GM12878 (cell line): Measurements from ENCODE around the gene SIK2. TPM values are rescaled to one million over a fixed set of nuclear protein-coding genes. Genes with fewer than 3 reads are reported as not detected.

ENCODE experiments used
- ATAC-seq: fragments of 200-7000 bp; cut with Tn5 transposase; 3 replicates; pipeline ENCODE4 v1.9.1; 2020; ENCODE audit warnings: mild to moderate bottlenecking, moderate library complexity
- BruUV-seq: library from RNA; stranded (reverse); fragments of 400-500 nt; replicated peaks from 2 replicates; lab custom pipeline; 2021; lab: Mats Ljungman, UMichigan
- CTCF ChIA-PET: fragments of 300-600 bp; sonication (Branson Sonifier 250); formaldehyde crosslinking; extraction: SDS; loops from one replicate; lab custom pipeline; 2021; ENCODE audit warnings: inconsistent platforms; lab: Yijun Ruan, JAX
- POLR2A ChIA-PET: fragments of 350-600 bp; formaldehyde crosslinking; extraction: SDS; loops from one replicate; lab custom pipeline; 2021; ENCODE audit warnings: inconsistent platforms; lab: Charles Lee
- RAD21 ChIA-PET: fragments of 300-600 bp; sonication (Branson Sonifier 250); formaldehyde crosslinking; loops from one replicate; lab custom pipeline; 2023; ENCODE audit warnings: antibody characterized with exemption; ENCODE audit not compliant: unreplicated experiment; lab: Charles Lee
- SMC1A ChIA-PET: fragments of 300-600 bp; sonication (Branson Sonifier 250); formaldehyde crosslinking; loops from one replicate; lab custom pipeline; 2023; ENCODE audit not compliant: unreplicated experiment, uncharacterized antibody; lab: Charles Lee
- DNase-seq: peaks from one replicate; pipeline ENCODE4 v3.0.0-alpha.2; 2011; ENCODE audit warnings: low read depth, low spot score
- FAIRE-seq: peaks from 3 replicates; lab custom pipeline; 2011; peaks lifted over from hg19 to GRCh38; lab: Jason Lieb, UNC
- H2AFZ ChIP-seq: 2 replicates; pipeline ENCODE4 v1.6.0; 2011; ENCODE audit warnings: low read depth, low read length, control low read depth; ENCODE audit not compliant: control insufficient read depth
- H3K27ac ChIP-seq: 2 replicates; pipeline ENCODE4 v1.5.1; 2011; ENCODE audit warnings: control low read depth; ENCODE audit not compliant: control insufficient read depth, insufficient read depth
- H3K27me3 ChIP-seq, 2 experiments: replicated peaks in 1 of 2; 2 replicates each; pipeline versions ENCODE4 v1.6.0 to v1.6.1; 2011; ENCODE audit warnings: low read length in 1 of 2; ENCODE audit not compliant: control insufficient read depth in 2 of 2, insufficient read depth in 2 of 2
- H3K36me3 ChIP-seq, 2 experiments: 2 replicates each; pipeline ENCODE4 v1.5.1; 2011; ENCODE audit warnings: low read length in 1 of 2; ENCODE audit not compliant: control insufficient read depth in 2 of 2, insufficient read depth in 2 of 2
- H3K4me1 ChIP-seq: 2 replicates; pipeline ENCODE4 v1.6.1; 2011; ENCODE audit warnings: mild to moderate bottlenecking, low read length, moderate library complexity, mixed read lengths; ENCODE audit not compliant: control insufficient read depth, insufficient read depth
- H3K4me2 ChIP-seq: 2 replicates; pipeline ENCODE4 v1.6.0; 2011; ENCODE audit warnings: control low read depth; ENCODE audit not compliant: control insufficient read depth, insufficient read depth
- H3K4me3 ChIP-seq: fragments of 200-600 bp; sonication (generic); 2 replicates; pipeline ENCODE4 v1.5.1; 2016
- H3K79me2 ChIP-seq: 2 replicates; pipeline ENCODE4 v1.6.0; 2011; ENCODE audit warnings: low read length; ENCODE audit not compliant: control insufficient read depth, insufficient read depth
- H3K9ac ChIP-seq: 2 replicates; pipeline ENCODE4 v1.8.0; 2011; ENCODE audit warnings: low read length, control low read depth, mixed read lengths; ENCODE audit not compliant: control insufficient read depth, insufficient read depth
- H3K9me3 ChIP-seq: replicated peaks from 3 replicates; pipeline ENCODE4 v1.5.1; 2011; ENCODE audit warnings: mild to moderate bottlenecking, low read length; ENCODE audit not compliant: control insufficient read depth, insufficient read depth
- H4K20me1 ChIP-seq: 2 replicates; pipeline ENCODE4 v1.6.0; 2011; ENCODE audit not compliant: control insufficient read depth, insufficient read depth
- ASH2L ChIP-seq: fragments of 300-600, 200-600 bp; sonication (generic); IDR thresholded peaks from 2 replicates; pipeline ENCODE4 v1.6.1; 2017; ENCODE audit warnings: low read depth, mild to moderate bottlenecking, borderline replicate concordance
- BHLHE40 ChIP-seq, 2 experiments: fragments of 450-650 bp in 1 of 2; IDR thresholded peaks; 2 replicates each; pipeline ENCODE4 v1.6.1; 2011 to 2017; ENCODE audit warnings: low read depth in 2 of 2, borderline replicate concordance in 1 of 2, improper control_type of control experiment in 1 of 2, low read length in 1 of 2, mild to moderate bottlenecking in 1 of 2
- CHD2 ChIP-seq: IDR thresholded peaks from 2 replicates; pipeline ENCODE4 v1.6.1; 2011; ENCODE audit warnings: low read depth, low read length, improper control_type of control experiment, borderline replicate concordance
- CREM ChIP-seq: IDR thresholded peaks from 2 replicates; pipeline ENCODE4 v1.6.1; 2014; ENCODE audit warnings: antibody characterized with exemption, low read depth
- ETV6 ChIP-seq, 2 experiments: fragments of 450-650 bp in 1 of 2; IDR thresholded peaks in 1 of 2; conservative IDR thresholded peaks in 1 of 2; 2 replicates each; pipeline ENCODE4 v1.6.1; 2014; ENCODE audit warnings: antibody characterized with exemption in 1 of 2, borderline replicate concordance in 1 of 2, low read depth in 1 of 2, mild to moderate bottlenecking in 1 of 2, moderate library complexity in 1 of 2
- HDGF ChIP-seq: fragments of 450-650 bp; IDR thresholded peaks from 2 replicates; pipeline ENCODE4 v1.6.1; 2016; ENCODE audit warnings: antibody characterized with exemption
- IKZF1 ChIP-seq: fragments of 450-650 bp; conservative IDR thresholded peaks from 2 replicates; pipeline ENCODE4 v1.6.1; 2017; ENCODE audit warnings: antibody characterized with exemption, mild to moderate bottlenecking
- KDM1A ChIP-seq: fragments of 200-600 bp; sonication (generic); IDR thresholded peaks from 2 replicates; pipeline ENCODE4 v1.6.1; 2016; ENCODE audit warnings: borderline replicate concordance
- MEF2A ChIP-seq: IDR thresholded peaks from 2 replicates; pipeline ENCODE4 v1.6.1; 2011; ENCODE audit warnings: low read depth, mild to moderate bottlenecking, low read length, moderate library complexity; ENCODE audit not compliant: insufficient read depth
- SMAD1 ChIP-seq: fragments of 450-650 bp; IDR thresholded peaks from 2 replicates; pipeline ENCODE4 v1.6.1; 2018; ENCODE audit warnings: mild to moderate bottlenecking, low read depth; ENCODE audit not compliant: partially characterized antibody
- SMARCA5 ChIP-seq: fragments of 450-650 bp; IDR thresholded peaks from 2 replicates; pipeline ENCODE4 v1.6.1; 2017; ENCODE audit warnings: mild to moderate bottlenecking
- SP1 ChIP-seq: IDR thresholded peaks from one replicate; pipeline ENCODE4 v1.6.1; 2011; ENCODE audit warnings: low read depth, low read length
- ZSCAN29 ChIP-seq: fragments of 450-650 bp; IDR thresholded peaks from 2 replicates; pipeline ENCODE4 v1.6.1; 2017; ENCODE audit warnings: mild to moderate bottlenecking, moderate library complexity
- WGBS: methylation state at CpG from one replicate; pipeline ENCODE4 v1.1.6; 2016; ENCODE audit warnings: low lambda C conversion rate; ENCODE audit not compliant: insufficient replicate concordance, insufficient coverage; ENCODE audit errors: missing lambda C conversion rate; 5-methylcytosine and 5-hydroxymethylcytosine counted together
- in situ Hi-C: fragments of 300-500 bp; cut with MboI; formaldehyde crosslinking; loops from 9 replicates; pipeline ENCODE4 v1.14.3; 2018; ENCODE audit warnings: mixed read lengths
- intact Hi-C: fragments of 100-400 bp; cut with micrococcal nuclease; formaldehyde crosslinking; loops from one replicate; pipeline ENCODE4 v1.14.2; 2022; ENCODE audit not compliant: unreplicated experiment
- polyA plus RNA-seq, 11 experiments: library from polyadenylated mRNA; depleted of rRNA in 4 of 11; unstranded in 6 of 11; stranded (reverse) in 5 of 11; fragments of >200 nt; fragmentation: Nextera tagmentation in 4 of 11; fragmentation: Illumina TruSeq in 1 of 11; extraction: Ambion mirVana in 4 of 11; extraction: Trizol in 1 of 11; gene quantifications; 1 replicate in 1 of 11; 2 replicates in 10 of 11; pipeline versions ENCODE4 v1.2.1 to v1.2.3, GENCODE V29; 2011 to 2016; ENCODE audit warnings: inconsistent platforms in 2 of 11, missing spikeins in 2 of 11, low read depth in 1 of 11
- total RNA-seq, 4 experiments: library from RNA; depleted of rRNA in 3 of 4; stranded (reverse); fragments of >200 nt in 3 of 4; fragmentation: Illumina TruSeq in 1 of 4; extraction: Trizol in 1 of 4; gene quantifications; 2 replicates each; pipeline versions ENCODE4 v1.2.1 to v1.2.3, GENCODE V29; 2013 to 2021
- TF ChIP-seq, protein P1 (sequence below): fragments of 450-650 bp; IDR thresholded peaks from 2 replicates; pipeline ENCODE4 v1.6.1; 2018; ENCODE audit warnings: borderline replicate concordance, mild to moderate bottlenecking; ENCODE audit not compliant: partially characterized antibody
- TF ChIP-seq, protein P2 (sequence below): IDR thresholded peaks from 2 replicates; pipeline ENCODE4 v1.6.1; 2012; ENCODE audit warnings: low read depth, low read length, improper control_type of control experiment
- TF ChIP-seq, protein P3 (sequence below): fragments of 450-650 bp; IDR thresholded peaks from 2 replicates; pipeline ENCODE4 v1.6.1; 2017; ENCODE audit warnings: low read depth, mild to moderate bottlenecking, moderate library complexity
- TF ChIP-seq, protein P4 (sequence below): IDR thresholded peaks from 2 replicates; pipeline ENCODE4 v1.6.1; 2011; ENCODE audit warnings: borderline replicate concordance, low read depth, mild to moderate bottlenecking, moderate library complexity, mixed read lengths, low read length; ENCODE audit not compliant: insufficient read depth; ENCODE audit errors: extremely low read length

Gene SIK2
- total and polyA plus RNA-seq, 10 of the 15 experiments (the other 5 are each of a cell fraction or from before 2014, with no cell fraction given) = 0.97 to 14.2 (median 4.5) TPM

DNA sequence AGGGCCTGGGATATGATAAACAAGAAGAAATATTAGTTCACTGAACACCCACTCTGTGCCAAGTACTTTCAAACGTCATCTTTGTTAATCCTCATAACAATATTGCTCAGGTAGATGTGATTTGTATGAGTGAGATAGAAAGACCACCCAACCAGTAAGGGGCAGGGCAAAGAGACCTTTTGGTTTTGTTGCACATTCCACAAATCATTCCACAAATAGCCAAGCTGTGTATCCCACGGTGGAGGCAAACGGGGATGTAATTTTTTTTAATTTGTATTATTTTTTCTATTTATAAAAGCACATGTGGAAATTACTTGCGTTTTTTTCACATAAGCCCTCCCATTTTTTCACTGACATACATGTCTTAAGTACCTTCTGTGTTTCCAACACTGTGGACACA, 32.8 kb upstream of the SIK2 start (continued):
- TF ChIP-seq, protein P1, sequence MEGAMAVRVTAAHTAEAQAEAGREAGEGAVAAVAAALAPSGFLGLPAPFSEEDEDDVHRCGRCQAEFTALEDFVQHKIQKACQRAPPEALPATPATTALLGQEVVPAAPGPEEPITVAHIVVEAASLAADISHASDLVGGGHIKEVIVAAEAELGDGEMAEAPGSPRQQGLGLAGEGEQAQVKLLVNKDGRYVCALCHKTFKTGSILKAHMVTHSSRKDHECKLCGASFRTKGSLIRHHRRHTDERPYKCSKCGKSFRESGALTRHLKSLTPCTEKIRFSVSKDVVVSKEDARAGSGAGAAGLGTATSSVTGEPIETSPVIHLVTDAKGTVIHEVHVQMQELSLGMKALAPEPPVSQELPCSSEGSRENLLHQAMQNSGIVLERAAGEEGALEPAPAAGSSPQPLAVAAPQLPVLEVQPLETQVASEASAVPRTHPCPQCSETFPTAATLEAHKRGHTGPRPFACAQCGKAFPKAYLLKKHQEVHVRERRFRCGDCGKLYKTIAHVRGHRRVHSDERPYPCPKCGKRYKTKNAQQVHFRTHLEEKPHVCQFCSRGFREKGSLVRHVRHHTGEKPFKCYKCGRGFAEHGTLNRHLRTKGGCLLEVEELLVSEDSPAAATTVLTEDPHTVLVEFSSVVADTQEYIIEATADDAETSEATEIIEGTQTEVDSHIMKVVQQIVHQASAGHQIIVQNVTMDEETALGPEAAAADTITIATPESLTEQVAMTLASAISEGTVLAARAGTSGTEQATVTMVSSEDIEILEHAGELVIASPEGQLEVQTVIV = no peak
- TF ChIP-seq ASH2L (no peak), BHLHE40 (IDR thresholded peaks at IDR 0.05; ENCODE audit: borderline replicate concordance in 1 of 2, low read depth in 2 of 2, low read length in 1 of 2) (no peak), SMAD1 (no peak), SP1 (no peak), KDM1A (no peak), CREM (no peak), ETV6 (conservative IDR thresholded peaks at IDR 0.05 in 1 of 2, IDR thresholded peaks at IDR 0.05 in 1 of 2; ENCODE audit: borderline replicate concordance in 1 of 2, low read depth in 1 of 2) (no peak), IKZF1 (no peak), HDGF (no peak), ZSCAN29 (no peak)
- TF ChIP-seq, protein P2, sequence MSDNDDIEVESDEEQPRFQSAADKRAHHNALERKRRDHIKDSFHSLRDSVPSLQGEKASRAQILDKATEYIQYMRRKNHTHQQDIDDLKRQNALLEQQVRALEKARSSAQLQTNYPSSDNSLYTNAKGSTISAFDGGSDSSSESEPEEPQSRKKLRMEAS = no peak

DNA sequence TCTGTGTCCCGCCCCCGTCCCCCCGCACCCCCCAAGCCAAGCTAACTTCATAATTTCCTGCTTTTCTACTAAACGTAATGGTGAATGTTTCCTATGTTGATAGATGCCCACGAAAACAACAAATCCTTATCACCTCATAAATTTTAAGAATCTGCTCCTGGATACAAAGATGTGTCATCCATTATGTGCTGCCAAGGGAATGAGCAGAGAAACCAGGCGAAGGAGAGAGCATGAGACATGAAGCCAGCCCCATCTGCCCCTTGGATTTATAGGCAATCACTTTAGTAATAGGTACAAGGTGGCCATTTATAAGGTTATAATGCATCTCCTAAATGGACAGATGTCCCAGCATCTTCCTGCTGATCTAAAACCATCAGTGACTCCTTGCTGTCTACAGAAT, 31.5 kb upstream of the SIK2 start:
- ChIA-PET SMC1A (interaction anchor here (1.2 kb wide), 1 partner anchor 271 kb away, joined by 4 read pairs; no protein-coding TSS in a partner anchor), RAD21 (no interaction called here), CTCF (interaction anchor here (1.2 kb wide), 1 partner anchor 207 kb away, joined by 3 read pairs; no protein-coding TSS in a partner anchor), POLR2A (no interaction called here)
- DNase-seq = no peak
- no peak for FAIRE-seq
- Histone ChIP-seq H4K20me1 (no peaks in the 10 kb centered on the region), H3K36me3 (no peaks in the 10 kb centered on the region), H3K4me1 (no peaks in the 10 kb centered on the region), H2AFZ (no peak overlapping the region), H3K9ac (no peak overlapping the region), H3K4me3 (no peak overlapping the region), H3K9me3 (no peaks in the 10 kb centered on the region), H3K4me2 (no peak overlapping the region), H3K27me3 (no peaks in the 10 kb centered on the region), H3K79me2 (no peaks in the 10 kb centered on the region), H3K27ac (no peak overlapping the region)
- in situ Hi-C loops = no loop called here
- intact Hi-C loops = no loop called here
- 28% methylated on average over 6 of the region's 6 CpGs for WGBS
- no TSS peak for BruUV-seq
- ATAC-seq = no peak
- TF ChIP-seq, protein P3, sequence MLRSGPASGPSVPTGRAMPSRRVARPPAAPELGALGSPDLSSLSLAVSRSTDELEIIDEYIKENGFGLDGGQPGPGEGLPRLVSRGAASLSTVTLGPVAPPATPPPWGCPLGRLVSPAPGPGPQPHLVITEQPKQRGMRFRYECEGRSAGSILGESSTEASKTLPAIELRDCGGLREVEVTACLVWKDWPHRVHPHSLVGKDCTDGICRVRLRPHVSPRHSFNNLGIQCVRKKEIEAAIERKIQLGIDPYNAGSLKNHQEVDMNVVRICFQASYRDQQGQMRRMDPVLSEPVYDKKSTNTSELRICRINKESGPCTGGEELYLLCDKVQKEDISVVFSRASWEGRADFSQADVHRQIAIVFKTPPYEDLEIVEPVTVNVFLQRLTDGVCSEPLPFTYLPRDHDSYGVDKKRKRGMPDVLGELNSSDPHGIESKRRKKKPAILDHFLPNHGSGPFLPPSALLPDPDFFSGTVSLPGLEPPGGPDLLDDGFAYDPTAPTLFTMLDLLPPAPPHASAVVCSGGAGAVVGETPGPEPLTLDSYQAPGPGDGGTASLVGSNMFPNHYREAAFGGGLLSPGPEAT = no peak
- TF ChIP-seq CHD2 (no peak), SMARCA5 (no peak), MEF2A (no peak)
- TF ChIP-seq, protein P4, sequence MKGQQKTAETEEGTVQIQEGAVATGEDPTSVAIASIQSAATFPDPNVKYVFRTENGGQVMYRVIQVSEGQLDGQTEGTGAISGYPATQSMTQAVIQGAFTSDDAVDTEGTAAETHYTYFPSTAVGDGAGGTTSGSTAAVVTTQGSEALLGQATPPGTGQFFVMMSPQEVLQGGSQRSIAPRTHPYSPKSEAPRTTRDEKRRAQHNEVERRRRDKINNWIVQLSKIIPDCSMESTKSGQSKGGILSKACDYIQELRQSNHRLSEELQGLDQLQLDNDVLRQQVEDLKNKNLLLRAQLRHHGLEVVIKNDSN = no peak
- TF ChIP-seq, protein P2 = no peak
